Gastrocnemius medialis (tissue), 4 donors: ENCODE data around the gene TK1.

Experiments used
- CTCF ChIP-seq, 5 experiments: fragments of 450-650 bp in 3 of 5; fragments of 200-600 bp in 2 of 5; sonication (generic) in 2 of 5; IDR thresholded peaks in 4 of 5; conservative IDR thresholded peaks in 1 of 5; 1 replicate in 4 of 5; 2 replicates in 1 of 5; pipeline ENCODE4 v1.5.1; 2016 to 2019; ENCODE audit warnings: antibody characterized with exemption in 5 of 5, mild to moderate bottlenecking in 3 of 5, moderate library complexity in 3 of 5
- POLR2A ChIP-seq, 2 donors: fragments of 450-650 bp; IDR thresholded peaks; one replicate each; pipeline ENCODE4 v1.6.1; 2017; ENCODE audit warnings: antibody characterized with exemption in 2 of 2, mild to moderate bottlenecking in 2 of 2, moderate library complexity in 2 of 2

GRCh38 chr17:78230252-78230962 is 43.6 kb upstream of the TK1 start:
- no peak for TF ChIP-seq CTCF (IDR thresholded peaks at IDR 0.05 in 4 of 5, conservative IDR thresholded peaks at IDR 0.05 in 1 of 5)
- no peak for TF ChIP-seq POLR2A (IDR thresholded peaks at IDR 0.05)
